ENCODE results near the gene MEF2C. TPM values are rescaled to one million over a fixed set of nuclear protein-coding genes. Genes with fewer than 3 reads are reported as not detected.

Gene MEF2C
- total RNA-seq, 1 experiment from 2014 or later = 13.0 TPM

DNA sequence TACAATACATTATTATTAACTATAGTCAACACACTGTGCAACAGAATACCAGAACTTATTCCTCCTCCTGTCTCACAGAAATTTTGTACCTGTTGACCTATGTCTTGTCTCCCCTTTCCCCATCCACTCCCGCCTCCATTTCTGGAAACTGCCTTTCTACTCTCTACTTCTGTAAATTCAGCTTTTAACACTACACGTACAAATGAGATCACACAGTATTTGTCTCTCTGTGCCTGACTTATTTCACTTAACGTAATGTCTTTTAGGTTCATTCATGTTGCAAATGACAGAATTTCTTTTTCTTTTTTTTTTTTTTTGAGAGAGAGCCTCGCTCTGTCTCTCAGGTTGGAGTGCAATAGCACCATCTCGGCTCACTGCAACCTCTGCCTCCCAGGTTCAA, 19.5 kb downstream of the MEF2C start:
- intact Hi-C loops (cut with micrococcal nuclease) = no loop called here
- ChIA-PET RAD21 (ENCODE audit: low non-redundant PET in 1 of 2, low total read pairs in 2 of 2, uncharacterized antibody in 2 of 2, unreplicated experiment in 2 of 2) (no interaction called here), CTCF (no interaction called here)

DNA sequence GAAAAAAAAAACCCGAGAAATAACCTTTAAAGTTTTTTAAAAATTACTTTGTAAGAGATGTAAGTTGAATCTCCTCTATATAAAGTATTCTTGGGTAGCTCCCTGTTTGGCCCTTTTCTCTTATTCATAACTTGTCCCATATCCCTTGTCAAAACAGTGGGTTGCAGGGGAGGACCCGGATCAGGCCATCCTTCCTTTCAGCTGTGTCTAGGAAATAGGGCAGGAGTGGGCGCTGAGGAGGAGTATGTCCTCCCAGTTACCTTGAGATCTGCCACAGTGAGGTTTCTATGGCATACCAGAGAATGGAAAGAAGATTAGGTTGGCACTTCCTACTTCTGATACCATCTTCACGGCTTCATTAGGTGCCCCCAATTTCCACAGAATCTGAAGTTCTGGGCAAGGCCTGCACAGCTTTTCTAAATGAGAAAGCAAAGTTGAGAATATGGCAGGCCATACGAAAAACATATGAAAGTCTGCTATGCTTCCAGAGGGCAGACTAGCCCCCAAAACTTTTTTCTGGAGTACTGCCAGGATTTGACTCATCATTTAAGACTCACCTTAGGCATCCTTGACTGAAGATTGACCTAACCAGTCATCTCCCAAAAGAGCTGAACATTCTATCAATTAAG, 20.3 kb downstream of the MEF2C start:
- H3K36me3 ChIP-seq (ENCODE audit: control insufficient read depth in 1 of 2, insufficient read depth in 2 of 2, low read length in 2 of 2) = no peaks in the 10 kb centered on the region
- intact Hi-C loops (cut with micrococcal nuclease) = no loop called here
- no peaks in the 10 kb centered on the region for H3K9me3 ChIP-seq (ENCODE audit: control insufficient read depth in 1 of 2, insufficient read depth in 1 of 2, low read depth in 1 of 2, low read length in 2 of 2)
- H3K9me2 ChIP-seq (ENCODE audit: insufficient read depth) = no peaks in the 10 kb centered on the region
- no peaks in the 10 kb centered on the region for H3K79me2 ChIP-seq (ENCODE audit: insufficient read depth, low read length)
- no peaks in the 10 kb centered on the region for H4K20me1 ChIP-seq (ENCODE audit: insufficient read depth)
- ChIA-PET CTCF (no interaction called here), RAD21 (ENCODE audit: low non-redundant PET in 1 of 2, low total read pairs in 2 of 2, uncharacterized antibody in 2 of 2, unreplicated experiment in 2 of 2) (no interaction called here), POLR2A (no interaction called here)
- H3K9ac ChIP-seq (ENCODE audit: low read length) = no peak overlapping the region
- H3K4me2 ChIP-seq (ENCODE audit: low read length) = no peak overlapping the region
- H3K27me3 ChIP-seq (ENCODE audit: insufficient read depth, low read length) = no peaks in the 10 kb centered on the region
- no peak for DNase-seq (ENCODE audit: low read depth, low spot score)
- no peak overlapping the region for H2AFZ ChIP-seq (ENCODE audit: low read depth, low read length, poor library complexity, severe bottlenecking)
- no peak overlapping the region for H3K4me3 ChIP-seq (replicated peaks in 1 of 2; ENCODE audit: low read depth in 1 of 2, low read length in 2 of 2)
- no peak for ATAC-seq
- BruUV-seq (replicated peaks) = no TSS peak
- TF ChIP-seq SIN3A (IDR thresholded peaks at IDR 0.05; ENCODE audit: low read depth) (no peak), EGR1 (IDR thresholded peaks at IDR 0.05; ENCODE audit: low read depth) (no peak), EZH2phosphoT487 (IDR thresholded peaks at IDR 0.05; ENCODE audit: borderline replicate concordance) (no peak), ZNF274 (IDR thresholded peaks at IDR 0.05; ENCODE audit: low read depth, low read length) (no peak), ELF1 (IDR thresholded peaks at IDR 0.05; ENCODE audit: borderline replicate concordance, low read depth) (no peak), YY1 (IDR thresholded peaks at IDR 0.05; ENCODE audit: extremely low read depth, insufficient replicate concordance, low read depth, low read length) (no peak), CBX3 (IDR thresholded peaks at IDR 0.05; ENCODE audit: low read depth) (no peak), SRF (IDR thresholded peaks at IDR 0.05; ENCODE audit: low read depth) (no peak), POLR2AphosphoS5 (IDR thresholded peaks at IDR 0.05; ENCODE audit: low read depth, low read length) (no peak), EZH2 (IDR thresholded peaks at IDR 0.05) (no peak), RAD21 (IDR thresholded peaks at IDR 0.05; ENCODE audit: low read depth) (no peak), FOSL1 (IDR thresholded peaks at IDR 0.05; ENCODE audit: low read depth) (no peak), ZFX (IDR thresholded peaks at IDR 0.05) (no peak)
- TF ChIP-seq, protein P1, sequence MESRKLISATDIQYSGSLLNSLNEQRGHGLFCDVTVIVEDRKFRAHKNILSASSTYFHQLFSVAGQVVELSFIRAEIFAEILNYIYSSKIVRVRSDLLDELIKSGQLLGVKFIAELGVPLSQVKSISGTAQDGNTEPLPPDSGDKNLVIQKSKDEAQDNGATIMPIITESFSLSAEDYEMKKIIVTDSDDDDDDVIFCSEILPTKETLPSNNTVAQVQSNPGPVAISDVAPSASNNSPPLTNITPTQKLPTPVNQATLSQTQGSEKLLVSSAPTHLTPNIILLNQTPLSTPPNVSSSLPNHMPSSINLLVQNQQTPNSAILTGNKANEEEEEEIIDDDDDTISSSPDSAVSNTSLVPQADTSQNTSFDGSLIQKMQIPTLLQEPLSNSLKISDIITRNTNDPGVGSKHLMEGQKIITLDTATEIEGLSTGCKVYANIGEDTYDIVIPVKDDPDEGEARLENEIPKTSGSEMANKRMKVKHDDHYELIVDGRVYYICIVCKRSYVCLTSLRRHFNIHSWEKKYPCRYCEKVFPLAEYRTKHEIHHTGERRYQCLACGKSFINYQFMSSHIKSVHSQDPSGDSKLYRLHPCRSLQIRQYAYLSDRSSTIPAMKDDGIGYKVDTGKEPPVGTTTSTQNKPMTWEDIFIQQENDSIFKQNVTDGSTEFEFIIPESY (IDR thresholded peaks at IDR 0.05; ENCODE audit: extremely low read depth, insufficient replicate concordance, low read length) = no peak
- TF ChIP-seq, protein P2, sequence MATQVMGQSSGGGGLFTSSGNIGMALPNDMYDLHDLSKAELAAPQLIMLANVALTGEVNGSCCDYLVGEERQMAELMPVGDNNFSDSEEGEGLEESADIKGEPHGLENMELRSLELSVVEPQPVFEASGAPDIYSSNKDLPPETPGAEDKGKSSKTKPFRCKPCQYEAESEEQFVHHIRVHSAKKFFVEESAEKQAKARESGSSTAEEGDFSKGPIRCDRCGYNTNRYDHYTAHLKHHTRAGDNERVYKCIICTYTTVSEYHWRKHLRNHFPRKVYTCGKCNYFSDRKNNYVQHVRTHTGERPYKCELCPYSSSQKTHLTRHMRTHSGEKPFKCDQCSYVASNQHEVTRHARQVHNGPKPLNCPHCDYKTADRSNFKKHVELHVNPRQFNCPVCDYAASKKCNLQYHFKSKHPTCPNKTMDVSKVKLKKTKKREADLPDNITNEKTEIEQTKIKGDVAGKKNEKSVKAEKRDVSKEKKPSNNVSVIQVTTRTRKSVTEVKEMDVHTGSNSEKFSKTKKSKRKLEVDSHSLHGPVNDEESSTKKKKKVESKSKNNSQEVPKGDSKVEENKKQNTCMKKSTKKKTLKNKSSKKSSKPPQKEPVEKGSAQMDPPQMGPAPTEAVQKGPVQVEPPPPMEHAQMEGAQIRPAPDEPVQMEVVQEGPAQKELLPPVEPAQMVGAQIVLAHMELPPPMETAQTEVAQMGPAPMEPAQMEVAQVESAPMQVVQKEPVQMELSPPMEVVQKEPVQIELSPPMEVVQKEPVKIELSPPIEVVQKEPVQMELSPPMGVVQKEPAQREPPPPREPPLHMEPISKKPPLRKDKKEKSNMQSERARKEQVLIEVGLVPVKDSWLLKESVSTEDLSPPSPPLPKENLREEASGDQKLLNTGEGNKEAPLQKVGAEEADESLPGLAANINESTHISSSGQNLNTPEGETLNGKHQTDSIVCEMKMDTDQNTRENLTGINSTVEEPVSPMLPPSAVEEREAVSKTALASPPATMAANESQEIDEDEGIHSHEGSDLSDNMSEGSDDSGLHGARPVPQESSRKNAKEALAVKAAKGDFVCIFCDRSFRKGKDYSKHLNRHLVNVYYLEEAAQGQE (IDR thresholded peaks at IDR 0.05; ENCODE audit: low read depth) = no peak
- no peak overlapping the region for H3K27ac ChIP-seq (ENCODE audit: low read depth, low read length)
- peaks cover 0 to 4% of the 10 kb centered on the region in 2 experiments; a peak in 1 of 4 replicates for H3K4me1 ChIP-seq (ENCODE audit: control insufficient read depth in 1 of 2, insufficient read depth in 2 of 2, low read length in 2 of 2)

More for the DNA sequence above, 19.5 kb downstream of the MEF2C start:
- Histone ChIP-seq H3K9ac (ENCODE audit: low read length) (no peak overlapping the region), H3K9me3 (ENCODE audit: control insufficient read depth in 1 of 2, insufficient read depth in 1 of 2, low read depth in 1 of 2, low read length in 2 of 2) (no peaks in the 10 kb centered on the region), H3K9me2 (ENCODE audit: insufficient read depth) (no peaks in the 10 kb centered on the region), H3K79me2 (ENCODE audit: insufficient read depth, low read length) (no peaks in the 10 kb centered on the region), H3K4me2 (ENCODE audit: low read length) (no peak overlapping the region), H3K27ac (ENCODE audit: low read depth, low read length) (no peak overlapping the region), H3K36me3 (ENCODE audit: control insufficient read depth in 1 of 2, insufficient read depth in 2 of 2, low read length in 2 of 2) (no peaks in the 10 kb centered on the region), H4K20me1 (ENCODE audit: insufficient read depth) (no peaks in the 10 kb centered on the region), H3K27me3 (ENCODE audit: insufficient read depth, low read length) (no peaks in the 10 kb centered on the region), H2AFZ (ENCODE audit: low read depth, low read length, poor library complexity, severe bottlenecking) (no peak overlapping the region), H3K4me3 (replicated peaks in 1 of 2; ENCODE audit: low read depth in 1 of 2, low read length in 2 of 2) (no peak overlapping the region), H3K4me1 (ENCODE audit: control insufficient read depth in 1 of 2, insufficient read depth in 2 of 2, low read length in 2 of 2) (peaks cover 0 to 4% of the 10 kb centered on the region in 2 experiments; a peak in 1 of 4 replicates)
- no peak for TF ChIP-seq POLR2AphosphoS5 (IDR thresholded peaks at IDR 0.05; ENCODE audit: low read depth, low read length)
- no TSS peak for BruUV-seq (replicated peaks)
- POLR2A ChIA-PET = no interaction called here
- ATAC-seq = no peak
- no peak for DNase-seq (ENCODE audit: low read depth, low spot score)
